HG02981 (cell line): ENCODE results near the gene PHLDB2.

Experiments used
- ATAC-seq: cut with Tn5 transposase; IDR thresholded peaks from one replicate; pipeline ENCODE4 v1.9.1; 2021; ENCODE audit warnings: mild to moderate bottlenecking, moderate library complexity; ENCODE audit not compliant: unreplicated experiment

The PHLDB2 gene

DNA sequence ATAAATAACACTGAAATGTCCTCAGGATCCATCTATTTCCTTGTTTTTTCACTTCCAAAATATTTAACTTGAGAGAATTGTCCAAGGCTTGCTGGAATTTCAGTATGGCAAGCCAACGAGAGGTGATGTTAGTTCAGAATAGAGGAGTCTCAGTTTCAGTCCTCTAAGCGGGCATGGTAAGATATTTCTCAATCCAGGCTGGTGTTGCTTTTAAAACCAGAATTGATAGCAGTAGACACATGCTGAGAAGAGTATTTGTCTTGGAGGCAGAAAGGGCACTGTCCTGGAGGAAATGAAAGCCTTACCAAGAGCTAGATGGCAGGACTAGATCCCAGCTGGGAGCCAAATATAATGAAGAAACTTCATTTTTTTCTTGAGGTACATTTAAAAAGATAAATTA, 23.1 kb downstream of the PHLDB2 start:
- no peak for ATAC-seq

GRCh38 chr3:111882799-111883198, 23.7 kb downstream of the PHLDB2 start:
- peak; percentile 100 for ATAC-seq

DNA sequence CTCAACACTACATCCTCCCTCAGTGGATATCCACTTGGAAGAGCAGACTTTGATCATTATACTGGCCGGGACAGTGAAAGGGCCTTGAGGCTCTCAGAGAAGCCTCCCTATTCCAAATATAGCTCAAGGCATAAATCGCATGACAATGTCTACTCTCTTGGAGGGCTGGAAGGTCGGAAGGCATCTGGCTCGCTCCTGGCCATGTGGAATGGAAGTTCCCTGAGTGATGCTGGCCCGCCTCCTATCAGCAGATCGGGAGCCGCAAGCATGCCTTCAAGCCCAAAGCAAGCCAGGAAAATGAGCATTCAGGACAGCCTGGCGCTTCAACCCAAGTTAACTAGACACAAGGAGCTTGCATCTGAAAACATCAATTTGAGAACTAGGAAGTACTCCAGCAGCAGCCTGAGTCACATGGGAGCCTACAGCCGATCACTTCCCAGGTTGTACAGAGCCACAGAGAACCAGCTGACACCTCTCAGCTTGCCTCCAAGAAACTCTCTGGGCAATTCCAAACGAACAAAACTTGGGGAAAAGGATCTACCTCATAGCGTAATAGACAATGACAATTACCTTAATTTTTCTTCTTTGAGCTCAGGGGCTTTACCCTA, 25.4 kb downstream of the PHLDB2 start:
- no peak for ATAC-seq

DNA sequence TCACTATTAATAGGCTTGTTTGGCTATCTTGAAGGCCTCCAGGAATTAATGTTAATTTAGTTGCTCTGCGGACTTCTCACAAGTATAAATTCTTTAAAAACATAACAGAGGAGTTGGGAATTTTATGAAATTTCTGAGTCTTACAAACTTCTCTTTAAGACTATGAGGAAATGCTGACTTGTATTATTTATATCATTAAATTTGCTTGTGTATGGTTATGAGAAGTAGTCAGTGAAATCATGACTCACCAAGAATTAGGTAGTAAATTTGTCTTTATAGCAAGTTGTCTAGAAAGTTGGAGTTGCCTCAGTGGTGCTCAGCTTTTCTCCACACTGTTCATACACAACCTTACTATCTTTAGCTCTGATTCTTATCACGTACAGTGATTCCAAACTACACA, 26.5 kb downstream of the PHLDB2 start:
- no peak for ATAC-seq

- no peak for ATAC-seq
These were observed 31.1 kb downstream of the PHLDB2 start for GRCh38 chr3:111890051-111890580.

GRCh38 chr3:111892070-111892469, 33.0 kb downstream of the PHLDB2 start:
- no peak for ATAC-seq

GRCh38 chr3:111895071-111895470, 36.0 kb downstream of the PHLDB2 start:
- ATAC-seq: no peak

- ATAC-seq: no peak
These were observed 40.9 kb downstream of the PHLDB2 start for GRCh38 chr3:111899966-111900365.

GRCh38 chr3:111901637-111902036, 42.6 kb downstream of the PHLDB2 start:
- ATAC-seq: no peak

DNA sequence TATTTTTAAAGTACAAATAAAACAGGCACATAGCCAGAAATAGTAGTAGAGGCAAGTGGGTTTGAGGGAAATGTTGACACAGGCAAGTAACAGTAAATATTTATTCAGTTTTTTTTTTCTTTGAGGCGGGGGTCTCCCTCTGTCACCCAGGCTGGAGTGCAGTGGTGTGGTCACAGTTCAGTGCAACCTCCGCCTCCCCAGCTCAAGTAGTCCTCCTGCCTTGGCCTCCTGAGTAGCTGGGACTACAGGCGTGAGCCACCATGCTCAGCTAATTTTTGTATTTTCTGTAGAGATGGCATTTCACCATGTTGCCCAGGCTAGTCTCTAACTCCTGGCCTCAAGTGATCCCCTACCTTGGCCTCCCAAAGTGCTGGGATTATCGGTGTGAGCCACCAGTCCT, 43.5 kb downstream of the PHLDB2 start:
- ATAC-seq: no peak

DNA sequence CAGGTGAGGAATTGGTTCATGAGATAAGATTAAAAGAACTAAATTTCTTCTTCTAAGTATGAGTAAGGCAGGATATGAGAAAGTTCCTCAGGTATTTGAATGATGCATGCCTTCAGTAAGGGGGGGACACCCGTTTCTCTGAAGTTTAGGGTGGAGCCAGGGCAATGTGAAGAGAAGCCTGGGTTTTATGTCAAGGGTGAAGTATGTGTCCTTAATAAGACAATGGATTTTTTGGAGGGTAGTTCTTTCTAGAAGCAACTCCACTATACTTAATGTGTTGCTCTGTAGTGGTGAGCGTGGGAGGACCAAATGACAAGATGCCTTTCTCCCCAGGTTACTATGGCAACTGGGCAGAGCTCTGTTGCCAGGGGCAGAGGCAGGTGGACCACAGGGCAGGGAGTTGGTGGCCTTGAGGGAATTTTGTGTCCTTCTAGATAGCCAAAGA, 44.0 kb downstream of the PHLDB2 start:
- no peak for ATAC-seq

GRCh38 chr3:111904376-111905241, 45.5 kb downstream of the PHLDB2 start:
- no peak for ATAC-seq

GRCh38 chr3:111906656-111907055, 47.6 kb downstream of the PHLDB2 start:
- ATAC-seq: no peak

GRCh38 chr3:111907151-111907550, 48.1 kb downstream of the PHLDB2 start:
- no peak for ATAC-seq

- no peak for ATAC-seq
These were observed 51.7 kb downstream of the PHLDB2 start for GRCh38 chr3:111910806-111911205.

DNA sequence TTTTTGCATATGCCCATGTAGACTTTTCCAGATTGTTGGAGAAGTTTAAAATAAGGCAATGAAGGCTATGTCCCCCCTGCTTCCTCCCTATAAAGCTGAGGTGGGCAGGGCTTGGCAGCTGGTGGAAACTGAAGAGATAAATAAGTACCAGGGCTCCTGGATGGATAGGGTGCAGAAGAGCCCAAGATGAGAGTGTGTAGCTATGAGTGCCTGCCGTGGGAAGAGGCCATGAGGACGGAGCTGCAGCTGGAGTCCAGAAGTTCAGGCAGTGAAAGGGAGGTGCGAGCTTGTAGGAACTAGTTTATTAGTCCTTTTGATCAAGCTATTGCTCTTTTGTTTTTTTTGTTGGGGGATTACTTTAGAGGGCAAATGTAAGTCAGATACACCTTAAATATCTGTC, 52.4 kb downstream of the PHLDB2 start:
- no peak for ATAC-seq

GRCh38 chr3:111913163-111913763, 54.2 kb downstream of the PHLDB2 start:
- no peak for ATAC-seq

DNA sequence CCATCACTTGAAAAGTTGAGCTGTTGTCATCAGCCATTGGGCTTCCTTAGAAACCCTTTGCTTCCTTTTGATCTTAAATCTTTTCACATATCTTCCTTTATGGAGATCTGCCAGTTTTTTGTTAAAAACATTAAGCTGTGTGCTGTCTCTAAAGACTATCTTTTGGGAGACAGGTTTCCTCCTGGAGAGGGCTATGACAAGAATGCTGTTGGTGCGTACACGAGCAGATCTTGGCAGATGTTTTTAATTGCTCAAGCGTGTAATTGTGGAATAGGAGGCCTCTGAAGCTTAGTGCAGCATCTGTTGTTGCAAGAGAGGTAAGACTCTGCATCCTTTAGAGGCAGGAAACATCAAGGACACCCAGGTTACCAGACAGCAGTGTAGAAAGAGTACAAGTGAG, 56.8 kb downstream of the PHLDB2 start:
- ATAC-seq: no peak

GRCh38 chr3:111917300-111917699, 58.2 kb downstream of the PHLDB2 start:
- no peak for ATAC-seq

GRCh38 chr3:111919370-111920065, 60.5 kb downstream of the PHLDB2 start:
- ATAC-seq: no peak

DNA sequence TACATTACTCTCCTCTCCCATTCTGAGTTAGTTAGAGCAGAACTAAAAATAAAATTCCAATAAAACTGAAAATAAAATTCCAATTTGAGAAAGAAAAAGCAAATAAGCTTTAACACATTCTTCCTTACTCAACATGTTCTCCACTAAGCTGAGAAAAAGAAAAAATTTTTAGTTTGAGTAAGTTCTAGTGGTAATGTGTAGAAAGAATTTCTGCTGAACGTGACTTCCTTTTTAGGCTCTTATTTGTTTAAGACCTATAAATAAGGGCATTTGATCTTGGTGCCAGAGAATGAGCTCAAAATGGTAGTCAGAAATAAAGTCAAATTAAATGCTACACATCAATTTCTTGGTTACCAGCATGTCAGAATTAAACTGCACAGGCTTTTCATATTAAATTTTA, 62.1 kb downstream of the PHLDB2 start:
- ATAC-seq: no peak
